HG03066 (cell line): ENCODE data around the gene SMIM1.

Experiments
- ATAC-seq: cut with Tn5 transposase; IDR thresholded peaks from one replicate; pipeline ENCODE4 v1.9.1; 2021; ENCODE audit warnings: low read depth; ENCODE audit not compliant: unreplicated experiment

The SMIM1 gene

DNA sequence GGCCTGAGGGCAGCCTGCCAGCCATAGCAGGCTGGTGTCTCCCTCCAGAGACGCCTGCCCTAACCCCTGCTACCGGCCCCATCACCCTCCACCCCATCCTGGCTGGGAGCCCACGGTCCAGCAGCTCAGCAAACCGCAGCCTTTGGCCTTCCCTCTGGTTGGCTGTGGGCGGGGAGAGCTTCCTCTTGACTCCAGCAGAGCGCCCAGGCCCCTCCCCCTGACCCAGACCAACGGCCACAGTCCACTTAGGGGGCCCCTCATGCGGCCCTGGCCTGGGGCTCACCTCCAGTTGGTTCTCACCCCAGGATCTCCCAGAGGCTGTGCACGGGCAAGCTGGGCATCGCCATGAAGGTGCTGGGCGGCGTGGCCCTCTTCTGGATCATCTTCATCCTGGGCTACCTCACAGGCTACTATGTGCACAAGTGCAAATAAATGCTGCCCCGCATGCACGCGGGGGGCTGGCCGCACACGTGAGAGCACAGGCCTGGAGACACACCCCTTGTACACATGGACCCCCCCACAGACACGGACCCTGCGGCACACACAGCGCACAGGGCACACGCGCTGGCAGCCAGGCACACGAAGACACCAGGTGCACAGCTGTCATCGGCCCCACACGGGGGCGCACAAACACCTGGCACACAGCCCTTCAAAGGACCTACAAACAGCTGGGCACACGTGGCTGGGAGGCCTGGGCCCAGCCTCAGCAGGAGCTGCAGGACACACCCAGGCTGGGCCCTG is 3.1 kb downstream of the SMIM1 start:
- no peak for ATAC-seq

DNA sequence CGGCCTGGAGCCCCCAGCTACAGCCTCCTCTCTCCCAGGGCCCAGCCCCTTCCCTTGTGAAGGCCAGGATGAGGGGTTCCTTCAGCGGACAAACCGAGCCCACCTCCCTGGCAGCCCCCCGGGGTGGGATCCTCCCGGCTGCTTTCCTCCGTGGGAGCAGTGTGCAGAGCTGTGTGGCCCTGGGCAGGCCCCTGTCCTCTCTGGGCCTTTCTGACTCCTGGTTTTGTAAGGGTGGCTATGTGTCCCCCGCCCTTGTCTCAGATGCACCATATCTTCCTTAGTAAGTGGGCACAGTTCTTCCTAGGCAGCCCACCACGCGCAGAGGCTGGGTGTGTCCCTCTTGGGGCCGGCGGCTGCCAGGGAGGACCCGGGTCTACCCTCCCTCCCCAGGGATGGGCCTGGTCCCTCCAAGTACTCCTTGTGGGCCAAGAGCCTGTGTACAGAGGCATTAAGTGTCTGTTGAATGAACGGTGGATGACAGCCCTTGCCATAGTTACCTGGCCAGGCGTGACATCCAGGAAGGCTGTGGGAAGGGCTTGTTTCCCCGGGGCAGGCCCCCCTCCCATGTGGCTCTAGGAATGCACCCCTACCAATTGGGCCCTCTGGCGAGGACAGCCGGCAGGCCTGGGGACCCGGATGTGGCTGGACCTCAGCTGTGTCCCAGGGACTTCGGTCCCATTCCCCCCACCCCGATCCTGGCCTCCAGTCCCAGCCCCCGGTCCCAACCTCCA is 3.8 kb downstream of the SMIM1 start:
- ATAC-seq: no peak

DNA sequence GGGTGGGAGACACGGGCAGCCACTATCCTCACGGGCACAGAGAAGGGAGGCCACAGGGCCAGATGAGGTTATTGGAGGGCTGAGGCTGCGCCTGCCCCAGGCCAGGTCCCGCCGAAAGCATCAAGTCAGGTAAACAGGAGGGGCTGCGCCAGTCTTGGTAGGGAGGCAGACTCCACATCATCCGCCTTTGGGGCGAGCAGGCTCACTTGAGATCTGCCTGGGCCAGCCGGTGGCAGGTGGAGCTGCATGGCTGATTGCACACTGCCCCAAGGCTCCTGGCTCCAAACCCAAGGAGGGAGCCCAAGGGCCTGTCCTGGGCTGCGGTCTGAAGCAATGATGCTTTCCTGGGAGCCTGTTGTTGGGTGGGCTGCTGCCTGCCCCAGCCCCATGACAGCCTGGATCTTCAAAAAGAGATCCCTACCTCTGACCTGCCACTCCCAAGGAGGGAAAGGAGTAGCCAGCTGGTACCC is 4.6 kb downstream of the SMIM1 start:
- ATAC-seq: no peak

DNA sequence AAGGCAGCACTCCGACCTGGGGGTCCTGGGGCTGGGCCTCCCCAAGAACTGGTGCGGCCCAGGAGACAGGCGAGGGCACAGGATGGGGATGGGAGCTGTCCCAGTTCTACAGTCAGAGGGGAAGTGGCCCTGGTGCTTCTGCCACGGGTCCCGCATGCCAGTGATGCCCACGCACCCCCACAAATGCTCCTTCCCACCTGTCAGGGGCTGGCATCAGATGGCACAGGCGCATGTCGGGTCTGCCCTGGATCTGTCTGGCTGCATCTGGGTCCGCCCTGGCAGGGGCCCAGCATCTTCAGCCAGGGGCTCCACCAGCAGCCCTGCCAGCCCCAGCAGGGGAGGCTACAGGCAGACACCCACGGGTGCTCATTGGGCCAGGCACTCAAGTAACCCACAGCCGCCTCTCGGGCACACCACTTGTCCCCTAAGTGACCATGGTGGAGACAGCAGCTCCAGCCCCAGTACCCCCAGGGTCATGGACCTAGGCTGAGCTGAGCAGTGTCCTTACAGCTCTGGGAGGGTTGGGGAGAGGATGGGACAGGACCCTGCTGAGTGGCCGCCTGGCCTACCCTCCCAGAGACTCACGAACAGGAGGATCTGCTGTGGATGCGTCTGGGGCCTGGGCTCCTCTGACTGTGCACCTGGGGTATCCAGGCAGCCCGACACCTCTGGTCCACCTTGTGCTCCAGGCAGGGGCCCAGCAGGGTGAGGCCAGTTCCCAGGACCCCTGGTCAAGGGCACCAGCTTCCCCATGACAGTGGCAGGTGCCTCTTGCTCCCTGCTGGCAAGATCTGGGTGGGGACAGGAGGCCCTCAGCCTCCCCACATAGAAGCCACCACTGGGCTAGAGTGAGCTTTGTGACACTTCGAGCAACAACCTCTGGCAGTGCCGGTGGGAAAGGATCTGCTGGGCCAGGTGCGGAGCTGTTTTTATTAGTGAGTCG is 5.4 kb downstream of the SMIM1 start:
- ATAC-seq: no peak

DNA sequence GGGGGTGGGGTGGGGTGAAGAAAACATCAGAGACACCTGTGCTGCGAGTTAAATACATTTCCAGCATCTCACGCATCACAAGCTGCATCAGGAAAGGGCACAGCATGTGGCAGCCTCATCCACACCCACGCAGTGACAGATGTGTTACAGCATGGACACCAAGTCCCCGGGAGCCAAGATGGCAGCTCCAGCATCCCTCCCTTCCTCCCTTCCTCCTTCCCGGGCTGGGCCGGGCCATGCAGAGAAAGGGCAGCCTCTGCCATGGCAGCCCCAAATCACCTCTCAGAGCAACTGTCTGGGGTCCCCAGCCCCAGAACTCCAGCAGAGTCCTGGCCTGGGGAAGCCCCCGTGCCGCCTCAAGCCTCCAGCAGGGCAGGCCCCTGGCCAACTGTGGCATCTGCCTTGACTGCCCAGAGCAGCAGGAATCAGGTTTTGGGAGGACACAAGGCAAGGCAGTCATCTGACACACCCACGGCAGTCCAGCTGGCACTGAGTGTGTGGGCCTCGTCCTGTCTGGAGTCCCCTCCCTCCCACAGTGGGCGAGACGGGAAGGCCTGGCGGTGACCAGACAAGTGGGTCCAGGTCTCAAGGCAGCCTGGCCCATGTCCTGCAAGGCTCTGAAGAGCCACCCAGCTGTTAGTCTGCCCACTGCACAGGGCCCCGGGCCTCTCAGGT is 6.2 kb downstream of the SMIM1 start:
- no peak for ATAC-seq

DNA sequence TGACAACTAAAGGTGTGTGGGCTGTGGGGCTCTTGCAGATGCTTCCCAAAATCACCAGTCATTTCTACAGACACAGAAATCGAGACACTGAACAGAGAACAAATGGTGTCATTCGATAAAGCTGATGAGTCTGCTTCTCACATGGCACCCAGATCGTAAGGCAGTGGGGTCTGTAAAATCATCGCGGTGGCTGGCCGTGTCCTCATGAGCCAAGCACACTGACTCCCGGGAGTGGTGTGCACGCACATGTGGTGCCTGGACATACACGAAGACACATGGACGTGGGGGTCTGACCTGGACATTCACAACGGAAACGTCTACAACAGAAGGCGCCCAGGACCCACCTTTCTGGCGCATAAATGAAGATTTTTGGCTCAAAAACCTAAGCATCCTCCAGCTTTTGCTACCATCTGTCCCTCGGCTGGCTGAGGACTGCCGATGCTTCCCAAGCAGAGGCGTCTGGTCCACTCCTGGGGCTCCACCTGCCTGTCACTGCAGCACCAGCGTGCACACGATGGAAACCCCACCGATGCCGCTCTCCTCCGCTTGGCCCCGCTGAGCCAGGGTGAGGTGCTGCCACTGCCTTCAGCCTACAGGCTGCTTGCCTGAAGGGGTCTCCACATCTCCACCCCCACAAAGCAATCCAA is 6.8 kb downstream of the SMIM1 start:
- ATAC-seq: no peak

DNA sequence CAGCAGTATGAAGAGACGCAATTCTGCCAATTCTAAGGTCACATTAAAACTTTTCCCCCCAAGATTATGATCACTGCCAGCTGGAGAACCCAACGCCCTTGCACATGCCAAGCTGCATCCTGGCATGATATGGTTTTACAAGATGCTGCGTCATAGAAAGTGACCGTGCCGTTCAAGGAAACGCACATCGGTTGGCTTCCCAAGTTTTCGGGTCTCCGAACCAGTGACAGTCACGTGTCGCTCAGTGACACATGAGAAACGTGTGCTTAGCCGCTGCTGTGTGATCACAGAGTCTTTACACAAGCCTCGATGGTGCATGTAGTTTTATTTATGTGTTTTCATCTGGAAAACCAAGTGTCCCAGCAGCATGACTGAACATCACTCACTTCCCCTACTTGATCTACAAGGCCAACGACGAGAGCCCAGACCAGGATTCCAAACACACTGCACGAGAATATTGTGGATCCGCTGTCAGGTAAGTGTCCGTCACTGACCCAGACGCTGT is 7.4 kb downstream of the SMIM1 start:
- no peak for ATAC-seq

DNA sequence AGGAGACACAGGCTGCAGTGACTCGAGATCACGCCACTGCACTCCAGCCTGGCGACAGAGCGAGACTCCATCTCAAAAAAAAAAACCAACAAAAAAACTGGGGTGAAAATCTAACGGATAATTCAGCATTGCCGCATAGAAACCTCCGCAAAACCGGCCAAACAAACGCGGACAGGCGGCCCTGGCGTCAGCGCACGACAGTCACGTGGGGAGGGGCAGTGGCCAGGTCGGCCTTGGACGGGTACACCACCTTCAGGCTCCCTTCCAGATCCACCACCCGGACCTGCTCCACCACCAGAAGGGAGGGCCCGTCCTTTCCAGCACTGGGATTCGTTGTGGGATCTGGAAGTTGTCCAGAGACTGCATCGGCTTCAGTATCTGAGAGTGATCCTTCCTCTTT is 8.4 kb downstream of the SMIM1 start:
- ATAC-seq: no peak

DNA sequence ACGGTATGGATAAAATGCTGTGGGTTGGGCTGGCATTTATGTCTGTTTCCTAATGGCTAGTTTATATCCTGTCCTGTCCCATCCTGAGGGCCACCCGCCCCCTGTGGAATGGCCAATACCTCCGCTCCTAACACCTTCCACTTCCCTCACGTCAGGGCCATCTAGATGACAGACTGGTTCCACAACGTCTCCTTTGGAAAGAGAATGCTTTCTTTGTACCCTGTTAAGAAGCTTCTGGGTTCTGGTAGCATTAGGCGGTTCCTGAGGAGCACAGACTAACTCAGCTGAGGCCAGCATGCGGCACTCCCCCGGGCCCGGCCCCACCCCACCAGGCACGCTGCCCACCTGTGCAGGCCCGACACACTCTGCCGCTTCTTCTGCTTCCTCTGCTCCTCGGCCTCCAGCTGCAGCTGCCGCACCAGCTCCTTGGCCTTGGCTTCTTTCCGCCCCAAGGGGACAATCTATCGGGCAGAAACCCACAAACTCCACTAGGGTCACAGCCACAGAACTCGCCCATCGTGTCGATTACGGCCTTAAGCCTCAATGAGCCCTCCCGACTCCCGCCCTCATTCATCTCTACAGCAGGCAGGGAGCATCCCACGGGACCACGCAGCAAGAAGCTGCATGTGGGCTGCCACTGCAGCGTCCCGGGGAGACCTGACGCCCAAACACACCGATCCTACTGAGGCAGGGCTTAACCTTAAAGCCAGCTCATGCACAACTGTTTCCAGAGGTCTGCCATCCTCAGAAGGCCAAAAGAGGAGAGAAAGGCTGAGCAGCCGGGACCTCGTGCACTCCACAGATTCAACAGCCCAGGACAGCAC is 11.3 kb downstream of the SMIM1 start:
- no peak for ATAC-seq

DNA sequence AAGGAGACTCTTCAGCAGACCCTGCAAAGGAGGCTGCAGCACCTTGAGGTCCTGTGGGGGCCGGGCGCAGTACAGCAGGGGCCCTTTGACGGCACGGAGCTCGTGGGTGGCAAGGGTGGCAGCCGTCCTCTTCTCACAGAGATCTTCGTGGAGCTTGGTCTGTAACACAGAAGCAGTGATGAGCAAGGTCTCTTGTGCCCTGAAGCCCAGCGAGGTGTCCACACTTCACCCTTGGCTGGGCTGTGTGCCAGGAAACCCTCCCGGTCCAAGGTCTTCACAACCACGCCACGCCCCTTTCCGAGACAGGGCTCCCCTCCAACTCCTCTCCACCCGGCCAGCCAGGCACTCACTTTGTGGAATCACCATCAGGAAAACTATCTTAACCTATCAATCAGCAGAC is 12.5 kb downstream of the SMIM1 start:
- ATAC-seq: no peak

DNA sequence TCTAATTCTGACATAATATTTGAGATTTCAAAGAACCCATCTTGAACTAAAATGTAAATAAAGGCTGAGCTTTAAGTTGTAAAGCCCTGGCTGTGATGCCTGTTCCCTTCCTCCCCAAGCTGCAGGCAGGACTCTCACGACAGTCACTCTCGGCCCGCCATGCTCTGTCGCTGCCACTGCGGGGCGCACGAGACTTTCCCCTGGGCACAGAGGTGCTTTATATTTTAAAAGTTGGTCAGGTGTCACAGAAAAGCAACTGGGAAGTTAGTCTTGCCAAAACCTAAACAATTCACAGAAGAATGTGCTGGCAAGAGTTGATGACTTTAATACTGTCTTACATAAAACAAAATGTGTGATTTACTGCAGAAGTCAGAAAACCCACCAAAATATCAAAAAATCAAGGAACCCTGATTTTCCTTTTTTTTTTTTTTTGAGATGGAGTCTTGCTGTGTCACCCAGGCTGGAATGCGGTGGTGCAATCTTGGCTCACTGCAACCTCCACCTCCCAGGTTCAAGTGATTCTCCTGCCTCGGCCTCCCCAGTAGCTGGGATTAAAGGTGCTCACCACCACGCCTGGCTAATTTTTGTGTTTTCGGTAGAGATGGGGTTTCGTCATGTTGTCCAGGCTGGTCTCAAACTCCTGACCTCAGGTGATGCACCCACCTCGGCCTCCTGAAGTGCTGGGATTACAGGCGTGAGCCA is 13.1 kb downstream of the SMIM1 start:
- ATAC-seq: no peak

DNA sequence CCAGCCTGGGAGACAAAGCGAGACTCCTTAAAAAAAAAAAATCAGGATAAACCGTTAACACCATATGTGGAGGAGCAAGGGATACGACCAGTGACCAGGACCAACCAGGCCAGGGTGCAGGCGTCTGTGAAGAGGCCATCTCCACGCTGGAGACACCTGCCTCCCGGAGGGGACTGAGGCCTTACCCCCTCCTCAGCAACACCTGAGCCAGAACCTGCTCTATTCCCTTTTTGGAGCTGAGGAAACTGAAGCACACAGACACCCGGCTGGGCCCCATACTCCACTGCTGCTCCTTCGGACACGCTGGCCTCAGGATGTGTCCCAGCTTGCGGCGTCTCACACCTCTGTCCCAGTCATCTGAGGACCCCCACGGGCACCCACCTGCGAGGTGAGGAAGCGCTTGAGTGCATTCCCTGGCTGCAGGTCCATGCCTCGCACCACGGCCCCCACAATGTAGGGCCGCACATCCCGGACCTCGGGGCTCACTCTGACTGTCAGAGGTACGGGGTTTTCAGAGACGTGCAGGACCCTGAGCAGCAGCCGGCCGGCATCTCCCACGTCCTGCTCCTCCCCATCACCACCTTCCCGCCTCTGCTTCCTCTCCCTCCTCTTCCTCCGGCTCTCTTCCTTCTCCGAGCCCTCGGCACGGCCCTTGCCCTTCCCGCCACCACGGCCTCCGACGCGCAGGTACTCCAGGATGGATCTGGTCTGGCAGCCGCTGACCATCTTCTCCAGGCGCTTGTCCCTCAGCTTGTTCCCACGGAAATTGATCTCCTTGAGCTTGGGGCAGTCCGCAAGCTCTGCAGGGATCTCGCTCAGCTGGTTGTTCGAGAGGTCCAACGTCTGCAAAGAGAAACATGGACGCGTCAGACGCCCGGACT is 14.2 kb downstream of the SMIM1 start:
- no peak for ATAC-seq

DNA sequence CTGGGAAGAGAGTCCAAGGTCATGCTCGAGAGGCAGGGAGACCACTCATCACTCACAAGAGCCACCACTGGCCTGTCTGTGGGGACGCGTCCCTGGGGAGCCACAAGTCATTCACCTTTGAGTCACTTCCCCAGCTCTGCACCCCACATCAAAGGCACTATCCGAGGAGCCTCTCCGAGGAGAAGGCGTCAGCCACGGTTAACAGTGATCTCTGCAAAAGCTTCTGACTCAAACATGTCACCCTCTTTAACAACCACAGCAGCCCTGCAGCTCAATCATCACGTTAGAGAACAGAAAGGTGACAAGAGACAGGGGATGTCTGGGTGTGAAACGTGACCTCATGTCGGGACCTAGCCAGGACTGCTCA is 14.8 kb downstream of the SMIM1 start:
- ATAC-seq: no peak

DNA sequence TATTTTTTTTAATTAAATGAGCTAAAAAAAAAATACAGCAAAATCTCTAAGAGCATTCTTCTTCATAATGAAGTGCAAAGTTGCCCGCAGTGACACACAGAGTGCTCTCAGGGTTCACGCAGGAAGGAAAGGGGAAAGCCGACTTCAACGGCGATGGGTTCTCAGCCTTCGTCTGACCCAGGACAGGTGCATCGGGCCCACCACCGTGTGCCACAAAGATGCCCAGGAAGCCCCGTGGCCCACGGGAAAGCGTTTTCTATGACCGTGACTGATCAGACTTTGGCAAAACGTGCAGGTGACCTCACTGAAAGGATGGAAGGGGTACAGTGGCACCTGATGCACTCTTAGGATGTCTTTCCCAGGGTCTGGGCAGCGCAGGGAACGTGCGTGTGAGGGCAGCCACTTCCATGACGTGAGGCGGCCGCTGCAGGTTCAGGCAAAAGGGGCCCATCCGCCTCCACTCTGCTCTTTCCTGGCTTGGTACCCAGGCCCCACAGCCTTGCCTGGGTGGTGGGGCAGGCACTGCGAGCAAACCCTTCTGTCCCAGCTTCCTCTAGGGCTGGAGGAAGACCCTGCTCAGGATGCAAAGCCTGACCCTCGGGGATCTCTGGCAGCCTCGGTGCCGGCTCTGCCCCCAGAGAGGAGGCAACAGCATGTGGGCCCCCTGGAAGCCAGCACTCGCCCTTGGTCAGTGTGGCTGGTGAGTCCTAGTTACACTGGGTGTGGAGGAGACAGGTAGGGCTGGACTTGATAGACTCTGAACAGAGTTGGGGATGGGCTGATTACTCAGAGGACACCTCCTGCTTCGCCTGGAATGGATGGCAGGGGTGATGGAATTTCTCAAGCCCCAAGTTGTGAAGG is 15.4 kb downstream of the SMIM1 start:
- no peak for ATAC-seq

DNA sequence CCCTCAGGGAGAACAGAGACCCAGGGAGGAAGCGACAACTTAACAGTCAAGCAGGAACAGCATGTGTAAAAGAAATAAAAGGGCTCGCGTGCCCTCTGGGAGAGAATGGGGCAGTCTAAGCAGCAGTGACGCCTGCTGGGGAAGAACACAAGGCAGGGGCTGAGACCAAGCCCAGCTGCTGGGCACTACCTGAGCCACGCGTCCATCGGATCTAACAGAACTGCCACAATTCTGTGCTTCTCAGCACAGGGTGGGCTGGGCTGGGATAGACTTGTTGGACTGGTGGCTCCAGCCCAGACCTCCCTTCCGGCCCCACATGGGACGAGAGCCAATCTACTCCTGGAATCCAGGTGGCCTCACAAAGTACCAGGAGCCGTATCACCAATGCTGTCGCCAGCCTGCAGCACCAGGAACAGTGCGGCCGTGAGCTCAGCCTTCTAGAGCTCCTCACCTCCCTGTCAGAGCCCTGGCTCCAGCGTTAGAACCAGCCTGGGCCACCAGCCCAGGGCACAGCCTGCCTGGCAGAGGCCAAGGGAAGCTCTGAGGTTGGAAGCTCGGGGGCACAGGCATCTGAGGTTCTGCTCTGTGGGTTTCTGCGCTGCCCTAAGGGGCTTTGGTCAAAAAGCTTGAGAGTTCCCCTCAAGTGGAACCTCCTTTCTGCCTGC is 16.3 kb downstream of the SMIM1 start:
- ATAC-seq: no peak
